ENCODE data around the gene RIN3.
"Not testable (repeated sequence)": the region's sequence is repeated elsewhere in the genome, so short reads cannot be mapped to it uniquely, and the experiment has no call there.

The RIN3 gene

DNA sequence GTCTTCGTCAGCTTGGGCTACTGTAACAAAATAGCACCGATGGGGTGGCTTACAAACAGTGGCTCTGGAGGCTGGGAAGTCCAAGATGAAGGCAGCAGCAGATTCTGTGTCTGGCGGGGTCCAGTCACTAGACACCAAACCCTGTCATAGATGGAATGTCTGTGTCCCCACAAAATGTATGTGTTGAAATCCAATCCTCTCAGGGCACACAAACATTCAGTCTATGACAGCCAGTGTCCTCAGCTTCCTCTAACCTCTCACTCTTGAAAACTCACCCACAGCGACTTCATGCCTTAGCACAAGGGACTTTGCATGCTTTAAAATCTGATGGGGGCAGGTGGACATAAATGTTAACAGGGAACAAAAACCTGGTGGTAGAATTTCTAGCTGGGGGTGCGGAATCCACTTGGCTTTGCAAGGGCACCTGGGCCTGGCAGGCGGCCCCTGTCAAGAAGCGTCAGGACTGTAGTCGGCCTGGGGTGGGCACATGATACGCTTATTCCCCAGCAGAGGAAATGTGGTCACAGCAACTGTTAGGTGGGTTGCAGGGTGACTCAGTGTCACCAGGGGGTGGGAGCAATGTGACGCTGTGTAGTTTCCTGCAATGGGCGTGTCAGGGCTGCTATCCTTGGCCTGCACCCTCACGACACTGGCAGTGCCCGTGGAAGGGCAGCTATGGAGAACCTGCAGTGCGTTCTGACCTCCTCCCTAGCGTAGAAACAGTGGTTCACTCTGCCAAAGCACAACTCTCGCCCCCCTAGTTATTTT is 17.7 kb downstream of the RIN3 start:
- no peak for DNase-seq

DNA sequence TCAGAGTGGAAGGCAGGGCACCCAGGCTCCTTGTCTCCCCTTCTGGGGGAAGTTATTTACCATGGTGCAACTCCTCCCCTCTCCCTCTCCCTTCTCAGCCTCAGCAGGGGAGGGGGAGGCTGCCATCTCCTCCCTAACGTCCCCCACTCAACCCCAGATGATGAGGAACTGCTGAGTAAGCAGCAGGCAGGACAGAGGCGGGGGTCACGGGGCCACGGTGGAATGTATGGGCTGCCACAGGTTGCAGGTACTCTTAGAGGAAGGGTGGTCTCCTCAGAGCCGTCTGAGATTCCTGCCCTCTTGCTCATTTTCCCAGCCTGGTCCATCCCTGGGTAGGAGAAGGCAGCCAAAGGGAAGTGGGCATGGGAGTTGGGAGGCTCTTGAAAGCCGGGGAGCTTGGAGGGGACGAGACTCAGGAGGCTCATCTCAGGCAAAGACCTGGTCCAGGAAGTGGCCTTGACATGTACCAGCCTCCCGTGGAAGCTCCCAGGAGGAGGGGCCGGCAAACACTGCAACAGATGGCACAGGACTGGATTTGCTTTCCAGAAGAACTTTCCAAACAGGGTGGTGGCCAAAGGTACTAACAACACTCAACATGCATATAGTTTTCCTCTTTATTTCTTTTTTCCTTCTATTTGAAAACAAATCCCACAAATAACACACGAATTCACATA is 19.0 kb downstream of the RIN3 start:
- no peak for DNase-seq

DNA sequence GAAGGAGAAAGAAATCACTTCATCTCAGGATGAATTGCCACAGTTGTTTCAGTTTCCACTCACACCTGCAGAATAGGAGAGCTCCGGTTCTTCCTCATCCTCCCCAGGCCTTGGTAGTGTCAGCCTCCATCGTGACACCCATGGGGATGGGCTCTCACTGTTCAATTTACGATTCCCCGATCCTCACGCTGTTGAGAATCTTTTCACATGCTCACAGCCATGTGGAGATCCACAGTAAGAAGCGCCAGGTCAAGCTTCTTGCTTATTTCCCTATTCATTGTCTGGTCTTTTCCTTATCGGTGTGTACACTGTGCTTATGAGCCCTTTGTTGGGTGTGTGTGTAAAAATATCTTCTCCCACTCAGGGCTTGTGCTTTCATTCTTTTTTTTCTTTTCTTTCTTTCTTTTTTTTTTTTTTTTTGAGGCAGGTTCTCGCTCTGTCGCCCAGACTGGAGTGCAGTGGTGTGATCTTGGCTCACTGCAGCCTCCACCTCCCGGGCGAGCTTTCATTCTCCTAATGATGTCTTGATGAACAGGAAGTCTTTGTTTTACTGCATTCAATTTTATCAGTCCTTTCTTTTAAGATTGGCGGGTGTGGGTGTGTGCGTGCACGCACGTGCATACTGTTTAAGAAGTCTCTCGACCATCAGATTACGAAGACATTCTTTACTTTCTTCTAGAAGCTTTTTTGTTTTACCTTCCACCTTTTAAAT is 21.5 kb downstream of the RIN3 start:
- no peak for DNase-seq

DNA sequence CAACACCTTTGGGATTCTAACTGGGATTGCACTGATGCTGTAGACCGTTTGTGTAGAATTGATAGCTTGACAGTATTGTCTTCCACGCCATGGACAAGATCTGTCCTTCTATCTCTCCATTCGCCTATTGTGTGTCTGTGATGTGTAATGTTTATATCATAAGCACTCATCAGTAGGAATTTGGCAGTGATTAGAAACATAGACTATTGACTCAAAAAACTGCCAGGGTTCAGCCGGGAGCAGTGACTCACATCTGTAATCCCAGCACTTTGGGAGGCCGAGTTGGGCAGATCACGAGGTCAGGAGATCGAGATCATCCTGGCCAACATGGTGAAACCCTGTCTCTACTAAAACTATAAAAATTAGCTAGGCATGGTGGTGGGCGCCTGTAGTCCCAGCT is 22.6 kb downstream of the RIN3 start:
- not testable (repeated sequence) for DNase-seq

DNA sequence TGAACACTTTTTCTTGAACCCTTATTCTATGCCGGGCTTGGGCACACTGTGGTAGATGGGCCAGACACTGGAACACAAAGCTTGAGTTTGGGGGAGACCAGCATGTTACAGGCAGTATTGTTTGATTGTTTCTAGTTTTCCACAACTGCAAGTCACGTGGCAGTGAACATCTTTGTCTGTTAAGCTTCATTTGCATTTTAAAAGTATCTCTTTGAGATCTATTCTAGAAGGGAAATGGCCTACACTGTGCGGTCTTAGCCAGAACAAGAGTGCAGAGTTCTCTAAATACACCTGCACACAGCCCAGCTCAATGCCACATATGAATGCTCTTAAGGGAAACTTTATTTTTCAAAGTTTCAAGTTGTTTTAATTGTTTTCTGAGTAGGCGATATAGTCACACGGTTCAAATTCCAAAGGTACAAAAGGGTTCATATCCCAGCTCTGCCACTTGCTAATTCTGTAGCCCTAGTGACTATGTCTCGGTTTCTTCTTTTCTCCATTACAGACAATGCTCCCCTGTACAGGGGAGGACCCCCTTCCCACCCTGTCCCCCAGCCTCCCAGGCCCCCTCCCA is 24.9 kb downstream of the RIN3 start:
- no peak for DNase-seq

DNA sequence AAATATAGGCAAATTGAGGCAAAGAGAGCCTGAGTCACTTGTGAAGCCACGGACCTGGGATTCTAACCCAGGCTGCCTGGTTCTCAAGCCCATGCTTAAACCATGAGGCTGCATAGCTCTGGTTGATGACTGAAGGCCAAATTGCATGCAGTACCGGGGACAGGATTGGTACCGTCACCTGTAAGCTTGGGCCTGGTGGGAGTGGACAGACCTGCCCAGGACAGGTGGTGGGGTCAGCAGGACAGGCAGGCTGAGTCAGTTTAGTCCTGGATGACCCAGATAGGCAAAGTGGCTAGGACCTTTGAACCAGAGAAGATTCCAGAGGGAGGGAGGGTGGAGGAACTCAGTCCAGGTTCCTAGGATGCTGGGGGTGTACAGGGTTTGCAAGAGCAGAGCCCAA is 25.8 kb downstream of the RIN3 start:
- DNase-seq, result no peak

DNA sequence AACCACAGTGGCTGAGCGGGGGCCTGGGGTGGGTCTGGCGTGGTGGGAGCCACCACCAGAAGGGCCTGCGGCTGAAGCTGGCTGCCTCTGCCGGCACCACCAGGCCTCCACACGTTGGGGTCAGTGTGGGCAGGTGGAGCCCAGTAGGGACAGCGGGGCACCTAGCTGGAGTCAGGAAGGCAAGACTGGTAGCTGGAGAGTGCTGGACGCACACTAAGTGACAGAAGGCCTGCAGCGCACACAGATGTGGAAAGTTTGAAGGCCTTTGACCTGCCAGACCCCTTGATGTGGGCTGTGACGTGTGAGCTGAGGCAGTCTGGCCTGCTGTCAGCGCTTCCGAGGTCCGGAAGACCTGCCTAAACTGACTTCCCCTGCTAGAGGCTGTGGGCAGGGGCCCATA is 26.3 kb downstream of the RIN3 start:
- DNase-seq, result no peak

DNA sequence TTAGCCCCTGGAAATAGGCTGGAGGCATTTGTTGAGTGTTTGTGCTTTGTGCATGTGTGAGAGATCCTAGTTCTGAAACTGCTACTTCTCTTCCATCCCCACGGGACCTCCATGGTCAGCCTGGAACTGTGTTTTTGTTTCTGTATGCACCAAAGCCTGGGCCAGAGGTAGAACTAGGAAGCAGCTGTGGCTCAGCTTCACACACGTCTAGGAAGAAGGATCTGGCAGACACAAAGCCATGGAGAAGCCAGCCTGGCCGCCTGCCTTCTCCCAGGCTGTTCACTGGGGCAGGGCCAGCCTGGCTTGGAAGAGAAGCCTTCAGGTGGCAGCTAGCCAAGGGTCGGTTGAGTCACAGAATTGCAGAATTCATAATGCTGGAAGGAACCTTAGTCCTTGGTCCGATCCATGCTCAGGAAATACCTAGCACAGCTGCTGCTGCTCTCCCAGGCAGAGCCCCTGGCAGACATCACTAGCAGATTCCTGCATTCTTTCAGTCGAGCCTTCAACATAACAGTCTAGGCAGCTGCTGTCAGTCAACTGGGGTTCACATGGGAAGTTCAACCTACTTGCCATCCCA is 27.0 kb downstream of the RIN3 start:
- DNase-seq, result no peak

DNA sequence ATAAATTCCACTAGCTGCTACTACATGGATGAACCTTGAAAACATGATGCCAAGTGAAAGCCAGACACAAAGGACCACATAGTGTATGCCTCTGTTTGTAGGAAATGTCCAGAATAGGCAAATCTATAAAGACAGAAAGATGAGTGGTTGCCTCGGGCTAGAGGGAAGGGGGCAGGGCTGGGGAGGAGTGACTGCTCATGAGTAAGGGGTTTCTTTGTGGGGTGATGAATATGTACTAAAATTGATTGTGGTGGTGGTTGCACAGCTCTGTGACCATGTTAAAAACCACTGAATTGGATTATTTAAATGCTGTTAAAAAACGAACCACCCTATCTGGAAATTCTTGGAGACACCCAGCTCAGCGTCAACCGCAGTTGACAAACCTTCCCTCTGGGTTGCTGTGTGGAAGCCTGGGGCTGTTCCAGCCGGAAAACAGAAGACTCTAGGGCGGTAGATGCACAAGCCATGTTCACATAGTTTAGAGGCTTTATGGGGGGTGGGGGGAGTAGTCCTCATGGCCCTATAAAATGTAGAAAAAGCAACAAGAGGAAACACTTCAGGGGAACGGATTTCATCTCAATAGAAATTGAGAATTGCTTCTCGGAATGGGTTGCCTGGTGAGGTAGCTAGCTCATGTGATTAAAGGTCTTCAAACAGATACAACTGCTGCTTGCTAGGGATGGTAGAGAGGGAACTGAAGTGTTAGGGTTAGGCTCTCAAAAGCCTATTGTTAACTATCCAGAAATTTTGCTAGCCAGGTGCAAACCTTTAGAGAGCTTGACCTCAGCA is 29.4 kb downstream of the RIN3 start:
- no peak for DNase-seq

DNA sequence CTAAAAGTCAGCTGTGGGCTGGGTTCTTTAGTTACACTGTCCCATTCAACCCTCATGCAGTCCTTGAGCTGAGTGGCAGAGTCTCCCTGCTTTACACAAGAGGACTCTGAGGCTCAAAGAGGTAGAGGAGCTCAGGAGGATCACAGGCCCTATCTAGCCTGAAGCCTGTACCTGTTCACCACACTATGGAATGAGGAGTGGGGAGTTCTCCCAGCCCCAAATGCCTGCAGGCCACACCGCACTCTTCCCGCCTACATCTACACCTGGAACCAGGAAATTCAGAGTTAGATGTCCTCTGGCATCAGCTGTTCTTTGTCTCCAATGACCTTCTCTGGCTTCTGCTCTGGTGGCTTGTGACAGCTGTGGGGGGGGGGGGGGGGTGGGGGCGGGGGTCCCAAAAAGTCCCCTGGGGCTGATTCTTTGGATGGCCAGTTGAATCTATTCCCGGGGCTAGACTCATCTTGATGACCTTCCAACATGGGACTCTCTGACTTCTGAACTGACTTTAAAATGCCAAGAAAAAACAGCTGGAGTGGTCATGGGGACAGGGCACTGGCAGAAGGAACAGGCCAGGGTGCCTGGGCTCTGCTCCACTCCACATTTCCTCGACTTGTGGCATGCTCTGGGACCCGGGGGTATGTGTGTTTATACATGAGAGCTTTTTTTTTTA is 30.6 kb downstream of the RIN3 start:
- DNase-seq, result no peak

DNA sequence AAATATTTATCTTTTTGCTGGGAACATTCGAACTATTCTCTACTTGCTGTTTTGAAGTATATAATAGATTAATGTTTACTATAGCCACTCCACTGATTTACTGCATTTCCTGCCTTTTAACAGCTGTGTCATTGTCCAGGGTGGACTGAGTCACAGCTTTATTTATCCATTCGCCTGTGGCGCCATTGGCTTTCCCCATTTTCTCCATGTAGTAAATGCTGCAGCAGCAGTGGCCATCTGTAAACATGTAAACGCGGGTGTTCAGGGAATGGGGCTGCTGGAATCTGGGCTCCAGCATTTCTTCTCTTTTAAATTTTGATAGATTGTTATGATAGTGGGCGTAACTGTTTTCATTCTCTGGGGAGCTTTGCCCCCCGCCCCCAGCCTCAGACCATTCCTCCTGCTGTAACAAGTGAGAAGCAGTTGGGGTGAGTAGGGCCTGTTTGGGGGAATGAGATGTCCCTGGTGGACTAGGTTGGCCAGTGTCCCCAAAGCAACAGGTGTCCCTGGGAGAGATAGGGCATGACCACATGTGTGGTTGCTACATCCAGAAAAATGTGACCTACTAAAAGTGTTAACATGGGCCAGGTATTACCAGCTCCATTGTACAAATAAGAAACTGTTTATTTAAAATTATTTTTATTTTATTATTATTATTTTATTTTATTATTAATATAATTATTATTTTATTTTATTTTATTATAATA is 32.9 kb downstream of the RIN3 start:
- DNase-seq, result no peak

DNA sequence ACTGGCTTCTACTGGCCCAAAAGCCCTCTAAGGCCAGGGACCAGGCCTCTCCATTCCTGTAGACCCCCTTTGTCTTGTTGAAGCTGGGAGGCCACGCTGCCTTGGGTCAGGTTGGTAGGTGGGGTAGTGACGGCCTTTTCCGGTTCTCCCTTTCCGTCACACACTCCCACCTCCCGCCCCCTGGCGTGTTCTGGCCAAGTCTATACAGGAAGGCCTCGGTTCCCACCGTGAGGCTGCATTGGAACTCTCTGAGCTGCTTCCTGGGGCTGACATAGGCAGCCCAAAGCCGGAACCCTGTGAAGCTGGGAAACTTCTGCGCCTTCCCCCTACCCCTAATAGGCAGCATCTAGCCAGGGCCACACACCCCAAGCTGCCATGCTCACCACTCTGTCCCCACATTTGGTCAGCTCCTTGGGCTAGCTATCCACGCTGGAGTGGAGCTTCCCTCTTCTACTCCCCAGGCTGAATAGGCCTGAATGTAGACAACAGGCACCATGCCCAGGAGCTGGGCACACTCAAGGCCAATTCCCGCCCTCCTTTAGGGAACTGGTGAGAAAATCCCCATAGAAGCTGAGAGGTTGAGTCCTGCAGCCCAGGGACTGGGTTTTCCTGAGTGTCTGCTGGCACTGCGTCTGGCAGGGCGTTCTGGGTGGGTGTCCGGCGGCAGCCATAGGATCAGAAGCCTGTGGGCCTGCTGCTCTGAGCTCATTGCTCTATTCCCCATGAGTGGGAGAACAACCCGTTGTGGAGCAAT is 35.7 kb downstream of the RIN3 start:
- DNase-seq, result no peak

DNA sequence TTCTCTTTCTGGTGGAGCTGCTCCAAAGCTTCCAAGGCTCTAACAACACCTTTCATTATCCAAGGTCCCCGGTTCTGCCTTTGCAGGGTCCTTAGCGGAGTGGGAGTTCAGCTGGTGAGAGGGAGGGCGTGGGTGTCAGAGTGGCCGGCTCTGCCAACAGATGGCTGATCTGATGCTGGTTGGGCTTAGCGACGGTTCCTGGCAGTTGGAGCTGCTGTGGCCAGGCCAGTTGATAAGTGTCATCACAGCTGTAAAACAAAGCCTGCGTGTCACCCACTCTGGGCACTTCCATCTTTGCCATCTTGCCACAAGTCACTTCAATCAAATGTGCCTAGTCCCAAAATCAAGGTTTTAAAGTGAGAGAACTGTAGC is 36.3 kb downstream of the RIN3 start:
- DNase-seq, result no peak

DNA sequence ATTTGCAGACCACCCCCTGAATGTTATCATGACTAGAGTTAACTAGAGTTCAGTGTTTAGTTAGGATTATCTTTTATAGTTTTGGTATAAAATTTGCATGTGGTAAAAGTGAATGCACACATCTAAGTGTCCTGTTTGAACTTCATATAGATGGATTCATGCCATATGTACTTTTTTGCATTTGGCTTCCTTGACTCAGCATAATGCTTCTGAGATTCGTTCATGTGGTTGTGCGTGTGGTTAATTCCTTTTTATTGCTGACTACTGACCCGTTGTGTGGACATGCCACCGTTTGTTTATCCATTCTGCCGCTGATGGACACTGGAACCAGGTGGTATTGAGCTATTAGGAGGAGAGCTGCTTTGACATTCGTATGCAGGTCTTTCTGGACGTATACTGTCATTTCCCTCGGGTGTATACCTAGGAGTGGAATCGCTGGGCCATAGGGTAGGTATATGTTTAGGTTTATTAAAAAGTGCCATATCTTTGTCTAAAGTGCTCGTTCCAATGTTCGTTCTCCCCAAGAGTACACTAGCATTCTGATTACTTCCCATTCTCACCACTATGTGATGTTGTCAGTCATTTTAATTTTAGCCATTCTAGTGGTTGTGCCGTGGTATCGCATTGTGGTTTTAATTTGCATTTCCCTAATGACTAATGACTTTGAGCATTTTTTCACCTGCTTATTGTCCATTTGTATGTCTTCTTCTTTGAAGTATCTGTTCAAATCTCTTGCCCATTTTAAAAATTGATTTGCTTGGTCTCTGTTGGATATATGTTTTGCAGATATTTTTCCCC is 37.7 kb downstream of the RIN3 start:
- no peak for DNase-seq

DNA sequence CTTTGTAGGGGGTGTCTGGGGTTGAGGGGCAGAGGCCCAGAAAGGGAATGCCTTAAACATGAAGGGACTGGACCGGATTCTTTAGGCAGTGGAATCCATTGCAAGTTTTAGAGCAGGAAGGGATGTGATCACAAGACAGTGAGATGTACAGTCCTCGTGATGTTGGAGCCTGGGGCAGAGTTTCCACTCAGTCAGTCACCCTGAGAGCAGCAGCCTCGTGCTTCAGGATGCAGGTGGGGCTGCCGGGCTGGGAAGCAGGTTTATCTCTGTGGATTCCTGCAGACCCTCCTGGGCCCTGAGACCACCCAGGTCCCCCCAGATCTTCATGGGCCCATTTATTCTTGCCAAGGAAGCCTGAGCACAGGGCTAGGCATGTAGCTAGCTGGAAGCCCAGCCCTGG is 38.5 kb downstream of the RIN3 start:
- DNase-seq, result no peak

DNA sequence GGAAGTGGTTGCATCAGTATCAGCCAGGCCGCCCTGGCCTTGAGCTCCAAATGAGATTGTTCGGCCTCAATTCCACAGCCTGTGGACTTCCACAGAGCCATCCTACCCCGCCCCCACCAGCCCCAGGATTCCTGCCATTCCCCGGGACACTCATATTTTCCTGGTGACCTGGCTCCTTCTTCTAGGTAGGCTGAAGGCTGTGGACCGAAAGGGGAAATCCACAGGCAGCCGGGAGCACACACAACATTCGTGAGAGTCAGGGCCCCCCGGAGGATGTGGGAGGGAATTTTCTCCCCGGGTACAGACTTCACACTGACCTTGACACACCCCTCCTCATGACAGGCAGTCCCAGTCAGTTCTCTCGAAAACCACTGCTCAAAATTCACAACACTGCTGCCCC is 39.9 kb downstream of the RIN3 start:
- no peak for DNase-seq

DNA sequence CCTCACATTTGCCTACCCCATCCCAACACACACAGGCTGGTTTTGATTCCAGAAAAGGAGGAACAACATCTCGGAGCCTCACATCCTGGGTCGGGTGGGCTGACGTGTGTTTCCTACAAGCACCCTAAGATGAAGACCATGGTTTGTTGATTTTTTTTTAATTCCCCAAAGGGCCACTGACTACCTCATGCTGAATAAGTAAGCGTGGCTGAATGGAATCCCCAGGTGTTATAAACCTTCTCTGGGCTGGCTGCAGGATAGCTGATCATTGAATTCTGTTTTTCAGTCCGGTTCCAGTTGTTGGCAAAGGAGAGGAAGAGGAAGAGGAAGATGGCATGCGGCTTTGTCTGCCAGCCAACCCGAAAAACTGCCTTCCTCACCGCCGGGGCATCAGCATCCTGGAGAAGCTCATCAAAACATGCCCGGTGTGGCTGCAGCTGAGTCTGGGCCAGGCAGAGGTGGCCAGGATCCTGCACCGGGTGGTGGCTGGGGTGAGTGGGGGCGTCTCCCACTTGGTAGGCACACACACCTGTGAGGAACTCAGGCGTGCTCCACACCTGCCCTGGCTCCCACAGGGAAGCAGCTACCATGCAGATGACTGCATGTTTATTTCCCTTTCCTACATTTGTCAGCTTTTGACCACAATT is 42.0 kb downstream of the RIN3 start:
- DNase-seq, result no peak

DNA sequence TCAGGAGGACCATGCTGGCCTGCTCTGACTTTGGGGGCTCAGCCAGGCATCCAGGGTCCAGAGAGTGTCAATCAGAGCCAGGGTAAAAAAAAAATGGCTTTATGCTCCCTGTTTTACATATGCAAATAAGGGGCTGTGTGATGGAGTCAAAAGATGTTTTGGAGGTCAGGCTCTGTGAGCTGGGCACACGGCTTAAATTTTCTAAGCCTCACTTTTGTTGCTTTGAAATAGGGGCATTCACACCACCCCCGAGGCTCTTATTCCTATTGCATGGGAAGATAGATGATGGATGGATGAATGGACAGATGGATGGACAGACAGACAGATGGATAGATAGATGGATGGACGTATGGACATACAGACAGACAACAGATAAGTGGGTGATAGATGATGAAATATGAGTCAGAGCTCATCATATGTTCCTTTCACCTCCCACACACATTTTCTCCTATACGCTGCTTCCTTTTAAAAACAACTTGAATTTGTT is 42.7 kb downstream of the RIN3 start:
- DNase-seq, result no peak

Measured in NCI-H187 (cell line).